ENCODE data around the gene KLHDC8A. TPM values are rescaled to one million over a fixed set of nuclear protein-coding genes. Genes with fewer than 3 reads are reported as not detected.

The KLHDC8A gene
- total RNA-seq, 4 donors from 2014 or later, result not detected

GRCh38 chr1:205348554-205349487 lies 7.9 kb downstream of the KLHDC8A start:
- TF ChIP-seq CTCF (IDR thresholded peaks at IDR 0.05; ENCODE audit: low read depth), result no peak

GRCh38 chr1:205346956-205347574 lies 9.7 kb downstream of the KLHDC8A start:
- no peak for TF ChIP-seq CTCF (IDR thresholded peaks at IDR 0.05; ENCODE audit: low read depth)

- TF ChIP-seq CTCF (IDR thresholded peaks at IDR 0.05; ENCODE audit: low read depth), result no peak
Observed at GRCh38 chr1:205345761-205346160, 11.0 kb downstream of the KLHDC8A start.

GRCh38 chr1:205344066-205344928 lies 12.4 kb downstream of the KLHDC8A start:
- TF ChIP-seq CTCF (IDR thresholded peaks at IDR 0.05; ENCODE audit: low read depth), result no peak

- TF ChIP-seq CTCF (IDR thresholded peaks at IDR 0.05; ENCODE audit: low read depth), result no peak
Observed at GRCh38 chr1:205343431-205344065, 13.2 kb downstream of the KLHDC8A start.

- TF ChIP-seq CTCF (IDR thresholded peaks at IDR 0.05; ENCODE audit: low read depth), result no peak
Observed at GRCh38 chr1:205342986-205343385, 13.7 kb downstream of the KLHDC8A start.

All from subcutaneous adipose tissue (tissue), 4 donors.